CD4-positive, alpha-beta T cell (primary cell): Measurements from ENCODE around the gene PGF. TPM values are rescaled to one million over a fixed set of nuclear protein-coding genes. Genes with fewer than 3 reads are reported as not detected.

Source experiments
- ATAC-seq: fragments of 200-7000 bp; cut with Tn5 transposase; one replicate; pipeline ENCODE4 v1.10.0; 2022; ENCODE audit warnings: mild to moderate bottlenecking; ENCODE audit not compliant: poor library complexity
- CTCF ChIA-PET: fragments of 350-600 bp; sonication (Branson Sonifier 250); formaldehyde crosslinking; loops from one replicate; lab custom pipeline; 2021; ENCODE audit warnings: antibody characterized with exemption, inconsistent platforms; lab: Charles Lee
- POLR2A ChIA-PET: fragments of 350-600 bp; sonication (Branson Sonifier 250); formaldehyde crosslinking; loops from one replicate; lab custom pipeline; 2021; ENCODE audit warnings: antibody characterized with exemption, inconsistent platforms; lab: Charles Lee
- DNase-seq, 14 experiments: peaks; one replicate each; pipeline ENCODE4 v3.0.0-alpha.2; 2013 to 2020; ENCODE audit warnings: mixed read lengths in 2 of 14
- H3K27ac ChIP-seq, 2 donors: one replicate each; pipeline versions ENCODE4 v1.5.1 to v1.7.0; 2013; ENCODE audit warnings: low read length in 2 of 2, low read depth in 1 of 2, mild to moderate bottlenecking in 1 of 2
- H3K27me3 ChIP-seq, 2 experiments: 1 replicate in 1 of 2; 2 replicates in 1 of 2; pipeline versions ENCODE4 v1.6.1 to v1.7.0; 2013; ENCODE audit warnings: low read length in 2 of 2, control low read depth in 1 of 2, mild to moderate bottlenecking in 1 of 2, moderate library complexity in 1 of 2; ENCODE audit not compliant: insufficient read depth in 2 of 2, control insufficient read depth in 1 of 2
- H3K36me3 ChIP-seq: one replicate; pipeline ENCODE4 v1.6.1; 2013; ENCODE audit warnings: low read length, control low read depth; ENCODE audit not compliant: insufficient read depth
- H3K4me1 ChIP-seq: one replicate; pipeline ENCODE4 v1.6.1; 2013; ENCODE audit warnings: low read length, control low read depth; ENCODE audit not compliant: insufficient read depth
- H3K4me3 ChIP-seq: one replicate; pipeline ENCODE4 v1.5.1; 2013; ENCODE audit warnings: mild to moderate bottlenecking, low read length, moderate library complexity
- H3K9me3 ChIP-seq, 2 experiments: 1 replicate in 1 of 2; 2 replicates in 1 of 2; pipeline versions ENCODE4 v1.6.1 to v1.7.0; 2013; ENCODE audit warnings: low read length in 2 of 2, mild to moderate bottlenecking in 2 of 2, control low read depth in 1 of 2, moderate library complexity in 1 of 2; ENCODE audit not compliant: control insufficient read depth in 1 of 2, insufficient read depth in 1 of 2
- H3K27ac Mint-ChIP-seq: one replicate; pipeline ENCODE4 v1.8.0; 2020; ENCODE audit warnings: mixed read lengths
- H3K27me3 Mint-ChIP-seq: one replicate; pipeline ENCODE4 v1.8.0; 2021; ENCODE audit warnings: mixed read lengths
- H3K36me3 Mint-ChIP-seq: one replicate; pipeline ENCODE4 v1.8.0; 2021; ENCODE audit warnings: low read depth, mixed read lengths
- H3K4me1 Mint-ChIP-seq: one replicate; pipeline ENCODE4 v1.8.0; 2021; ENCODE audit warnings: low read depth, mixed read lengths
- H3K4me3 Mint-ChIP-seq: one replicate; pipeline ENCODE4 v1.8.0; 2020; ENCODE audit warnings: mild to moderate bottlenecking, mixed read lengths
- H3K9me3 Mint-ChIP-seq: one replicate; pipeline ENCODE4 v1.8.0; 2020; ENCODE audit warnings: mixed read lengths
- intact Hi-C, 2 experiments: fragments of 100-400 bp; cut with DNase I in 1 of 2; cut with micrococcal nuclease in 1 of 2; formaldehyde crosslinking; loops; one replicate each; pipeline versions ENCODE4 v1.15.1 to v1.9.0; 2023 to 2025; cut with DNase I, micrococcal nuclease
- total RNA-seq, 174 experiments: library from RNA in 2 of 174; stranded (reverse) in 2 of 174; gene quantifications; one replicate each; pipeline ENCODE4 v1.2.3 and lab custom pipeline; 2021 to 2026
- TF ChIP-seq, protein P1 (sequence below): fragments of 200-600 bp; IDR thresholded peaks from one replicate; pipeline ENCODE4 v1.8.0; 2022; ENCODE audit warnings: antibody characterized with exemption, mild to moderate bottlenecking

Gene PGF
- total RNA-seq, 2 experiments from 2014 or later, result 0.11 TPM; not detected in 1

DNA sequence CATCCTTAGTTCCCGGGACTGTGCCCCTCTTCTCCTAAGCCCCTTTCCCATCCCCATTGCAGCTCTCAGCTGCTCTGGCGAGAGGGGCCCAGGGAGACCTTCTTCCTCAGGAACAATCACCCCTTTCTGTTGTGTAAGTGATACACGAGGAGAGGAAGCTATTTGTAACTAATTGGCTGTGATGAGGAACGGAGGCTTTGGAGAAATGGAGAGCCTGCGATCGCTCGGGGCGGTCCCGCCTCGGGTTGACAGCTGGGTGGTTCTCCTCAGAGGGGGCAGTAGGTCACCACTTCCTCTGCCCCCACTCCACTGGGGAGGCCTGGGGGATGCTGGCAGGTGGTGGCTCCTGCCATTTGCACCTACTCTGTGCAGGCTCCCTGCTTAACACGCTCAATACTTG is 6.6 kb upstream of the PGF start:
- Histone ChIP-seq H3K4me1 (no peaks in the 10 kb centered on the region), H3K4me3 (no peak overlapping the region), H3K36me3 (no peaks in the 10 kb centered on the region), H3K27ac (no peak overlapping the region), H3K27me3 (no peaks in the 10 kb centered on the region), H3K9me3 (no peaks in the 10 kb centered on the region)
- H3K9me3 Mint-ChIP-seq, result no peaks in the 10 kb centered on the region
- ATAC-seq (no peak), DNase-seq (no peak)
- H3K27ac Mint-ChIP-seq, result no peak overlapping the region
- intact Hi-C loops, result no loop called here
- H3K4me1 Mint-ChIP-seq, result no peaks in the 10 kb centered on the region
- CTCF ChIA-PET, result no interaction called here
- POLR2A ChIA-PET, result interaction anchor here (1.2 kb wide), 1 partner anchor 139 kb away, joined by 3 read pairs; no protein-coding TSS in a partner anchor
- TF ChIP-seq, protein P1, sequence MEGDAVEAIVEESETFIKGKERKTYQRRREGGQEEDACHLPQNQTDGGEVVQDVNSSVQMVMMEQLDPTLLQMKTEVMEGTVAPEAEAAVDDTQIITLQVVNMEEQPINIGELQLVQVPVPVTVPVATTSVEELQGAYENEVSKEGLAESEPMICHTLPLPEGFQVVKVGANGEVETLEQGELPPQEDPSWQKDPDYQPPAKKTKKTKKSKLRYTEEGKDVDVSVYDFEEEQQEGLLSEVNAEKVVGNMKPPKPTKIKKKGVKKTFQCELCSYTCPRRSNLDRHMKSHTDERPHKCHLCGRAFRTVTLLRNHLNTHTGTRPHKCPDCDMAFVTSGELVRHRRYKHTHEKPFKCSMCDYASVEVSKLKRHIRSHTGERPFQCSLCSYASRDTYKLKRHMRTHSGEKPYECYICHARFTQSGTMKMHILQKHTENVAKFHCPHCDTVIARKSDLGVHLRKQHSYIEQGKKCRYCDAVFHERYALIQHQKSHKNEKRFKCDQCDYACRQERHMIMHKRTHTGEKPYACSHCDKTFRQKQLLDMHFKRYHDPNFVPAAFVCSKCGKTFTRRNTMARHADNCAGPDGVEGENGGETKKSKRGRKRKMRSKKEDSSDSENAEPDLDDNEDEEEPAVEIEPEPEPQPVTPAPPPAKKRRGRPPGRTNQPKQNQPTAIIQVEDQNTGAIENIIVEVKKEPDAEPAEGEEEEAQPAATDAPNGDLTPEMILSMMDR, result no peak
- no peaks in the 10 kb centered on the region for H3K27me3 Mint-ChIP-seq
- no peak overlapping the region for H3K4me3 Mint-ChIP-seq
- H3K36me3 Mint-ChIP-seq, result no peaks in the 10 kb centered on the region

- H3K9me3 ChIP-seq, result no peaks in the 10 kb centered on the region
- H3K27ac Mint-ChIP-seq, result no peak overlapping the region
- H3K4me1 Mint-ChIP-seq, result no peaks in the 10 kb centered on the region
- no peaks in the 10 kb centered on the region for H3K9me3 Mint-ChIP-seq
- no peak overlapping the region for H3K27ac ChIP-seq
- DNase-seq, result no peak
- ChIA-PET POLR2A (interaction anchor here (1.2 kb wide), 1 partner anchor 139 kb away, joined by 3 read pairs; no protein-coding TSS in a partner anchor), CTCF (no interaction called here)
- H3K4me3 ChIP-seq, result no peak overlapping the region
- TF ChIP-seq, protein P1, result no peak
- H3K36me3 Mint-ChIP-seq, result no peaks in the 10 kb centered on the region
- H3K36me3 ChIP-seq, result no peaks in the 10 kb centered on the region
- H3K4me3 Mint-ChIP-seq, result no peak overlapping the region
- H3K27me3 Mint-ChIP-seq, result no peaks in the 10 kb centered on the region
- intact Hi-C loops, result no loop called here
- no peak for ATAC-seq
- H3K4me1 ChIP-seq, result no peaks in the 10 kb centered on the region
- H3K27me3 ChIP-seq, result no peaks in the 10 kb centered on the region
Measured at GRCh38 chr14:74961238-74961911, 6.0 kb upstream of the PGF start.

DNA sequence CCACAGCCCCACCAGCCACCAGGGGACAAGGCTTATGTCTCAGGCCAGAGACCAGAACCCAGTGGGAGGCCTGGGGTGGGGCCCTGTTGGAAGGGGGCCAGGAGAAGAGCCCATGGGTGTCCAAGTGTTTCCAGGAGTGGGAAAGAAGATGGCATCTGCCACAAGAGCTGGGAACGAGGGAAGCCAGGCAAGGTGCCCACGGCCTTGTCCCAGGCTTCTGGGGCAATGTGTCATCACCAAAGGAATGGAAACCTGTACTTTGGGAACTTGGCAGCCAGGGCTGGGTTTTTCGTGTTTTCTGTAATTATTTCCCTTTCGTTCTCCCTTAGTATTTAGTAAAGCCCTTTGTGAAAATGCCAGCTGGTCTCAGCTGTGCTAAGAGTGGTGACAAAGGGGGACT is 5.3 kb upstream of the PGF start:
- CTCF ChIA-PET, result no interaction called here
- DNase-seq (no peak), ATAC-seq (no peak)
- no peak overlapping the region for H3K4me3 Mint-ChIP-seq
- no peaks in the 10 kb centered on the region for H3K36me3 Mint-ChIP-seq
- no peak overlapping the region for H3K27ac ChIP-seq
- H3K27ac Mint-ChIP-seq, result no peak overlapping the region
- H3K9me3 ChIP-seq, result no peaks in the 10 kb centered on the region
- no peak overlapping the region for H3K4me3 ChIP-seq
- POLR2A ChIA-PET, result interaction anchor here (1.2 kb wide), 1 partner anchor 140 kb away, joined by 3 read pairs; no protein-coding TSS in a partner anchor
- intact Hi-C loops, result no loop called here
- peaks cover 0 to 1% of the 10 kb centered on the region in 2 experiments for H3K27me3 ChIP-seq
- no peaks in the 10 kb centered on the region for H3K9me3 Mint-ChIP-seq
- no peaks in the 10 kb centered on the region for H3K4me1 Mint-ChIP-seq
- TF ChIP-seq, protein P1, result no peak
- no peaks in the 10 kb centered on the region for H3K27me3 Mint-ChIP-seq
- H3K36me3 ChIP-seq, result no peaks in the 10 kb centered on the region
- peaks cover 3% of the 10 kb centered on the region for H3K4me1 ChIP-seq
